Neural cell (in vitro differentiated cells): ENCODE results near the gene GPSM1.

Experiments
- CTCF ChIP-seq: fragments of 450-650 bp; IDR thresholded peaks from 2 replicates; pipeline ENCODE4 v1.5.1; 2014; ENCODE audit warnings: antibody characterized with exemption, mild to moderate bottlenecking, moderate library complexity; ENCODE audit not compliant: poor library complexity, severe bottlenecking
- EP300 ChIP-seq: fragments of 450-650 bp; conservative IDR thresholded peaks from 2 replicates; pipeline ENCODE4 v1.6.1; 2014; ENCODE audit warnings: antibody characterized with exemption, mild to moderate bottlenecking, moderate library complexity; ENCODE audit not compliant: poor library complexity, severe bottlenecking
- EZH2 ChIP-seq: fragments of 200-600, 300-800 bp; shearing (Covaris generic), sonication (generic); IDR thresholded peaks from 2 replicates; pipeline ENCODE4 v1.6.1; 2014; ENCODE audit warnings: antibody characterized with exemption, low read length, borderline replicate concordance, mild to moderate bottlenecking; ENCODE audit not compliant: insufficient read depth, poor library complexity, severe bottlenecking
- MXI1 ChIP-seq: fragments of 450-650 bp; conservative IDR thresholded peaks from 2 replicates; pipeline ENCODE4 v1.6.1; 2014; ENCODE audit warnings: antibody characterized with exemption, mild to moderate bottlenecking; ENCODE audit not compliant: poor library complexity, severe bottlenecking
- POLR2AphosphoS5 ChIP-seq: IDR thresholded peaks from 2 replicates; pipeline ENCODE4 v1.6.1; 2012
- RAD21 ChIP-seq: fragments of 450-650 bp; conservative IDR thresholded peaks from 2 replicates; pipeline ENCODE4 v1.6.1; 2014; ENCODE audit warnings: antibody characterized with exemption, mild to moderate bottlenecking, moderate library complexity
- REST ChIP-seq: IDR thresholded peaks from 2 replicates; pipeline ENCODE4 v1.6.1; 2012; ENCODE audit warnings: borderline replicate concordance
- SMC3 ChIP-seq: fragments of 450-650 bp; conservative IDR thresholded peaks from 2 replicates; pipeline ENCODE4 v1.6.1; 2014; ENCODE audit warnings: antibody characterized with exemption, mild to moderate bottlenecking, moderate library complexity; ENCODE audit not compliant: poor library complexity
- TAF1 ChIP-seq: IDR thresholded peaks from 2 replicates; pipeline ENCODE4 v1.6.1; 2012; ENCODE audit warnings: low read depth

DNA sequence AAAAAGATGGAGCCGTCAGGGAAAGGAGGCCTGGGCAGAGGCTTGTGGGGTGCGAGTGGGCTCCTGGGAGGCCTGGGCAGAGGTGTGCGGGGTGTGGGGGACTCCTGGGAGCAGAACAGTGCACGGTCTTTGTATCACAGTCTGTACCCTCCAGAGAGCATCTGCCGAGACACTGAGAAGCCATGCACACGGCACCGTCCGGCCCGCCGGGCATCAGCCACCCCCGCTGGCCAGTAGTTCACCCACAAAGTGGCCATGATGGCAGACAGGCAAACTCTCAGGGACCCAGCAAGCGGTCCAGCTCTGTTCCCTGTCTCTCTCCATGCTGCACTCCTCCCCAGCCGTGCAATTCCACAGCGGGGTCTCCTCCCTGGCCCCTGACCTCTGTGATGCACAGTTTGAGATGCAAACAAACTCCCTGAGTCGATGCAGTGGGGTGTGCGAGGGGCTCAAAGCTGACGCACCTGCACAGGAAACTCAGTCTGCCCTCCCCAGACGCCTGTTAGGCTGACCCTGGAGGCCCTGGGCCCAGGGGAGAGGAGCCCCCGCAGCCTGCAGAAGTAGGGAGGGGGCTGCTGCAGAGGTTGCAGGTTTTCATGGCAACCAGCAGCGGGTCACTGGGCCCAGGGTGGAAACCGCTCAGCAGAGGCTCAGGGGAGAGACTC, 9.1 kb upstream of the GPSM1 start:
- no peak for TF ChIP-seq CTCF
- no peak for TF ChIP-seq REST
- no peak for TF ChIP-seq RAD21
- TF ChIP-seq EP300 = no peak
- no peak for TF ChIP-seq POLR2AphosphoS5
- TF ChIP-seq EZH2 = no peak
- no peak for TF ChIP-seq MXI1
- TF ChIP-seq TAF1 = no peak
- TF ChIP-seq SMC3 = no peak
